Posterior vena cava (tissue), 2 donors: Measurements from ENCODE around the gene DFFB. TPM values are rescaled to one million over a fixed set of nuclear protein-coding genes. Genes with fewer than 3 reads are reported as not detected.
A peak's percentile ranks its signal among the peaks of the same experiment; 100 is the strongest.
"Not testable (repeated sequence)": the region's sequence is repeated elsewhere in the genome, so short reads cannot be mapped to it uniquely, and the experiment has no call there.

ENCODE experiments used
- DNase-seq: peaks from one replicate; pipeline ENCODE4 v3.0.0-alpha.2; 2020; ENCODE audit warnings: low spot score
- intact Hi-C, 2 donors: fragments of 100-400 bp; cut with DNase I; formaldehyde crosslinking; loops; one replicate each; pipeline versions ENCODE4 v1.14.1 to v1.14.2; 2022 to 2023
- total RNA-seq, 2 donors: library from RNA; stranded (reverse); fragmentation: NEBNext Ultra II Directional; extraction: Animal tissue kit (Norgen Biotek cat#: 25700); gene quantifications; one replicate each; pipeline ENCODE4 v1.2.1, GENCODE V29; 2021
- donor health status: DM: yes; HTN: yes; CAD: no.
- donor health status: DM: yes; HTN: yes; CAD: no.

DFFB gene
- total RNA-seq, 2 donors from 2014 or later: 4.8 to 5.2 TPM

GRCh38 chr1:3915551-3916121, 58.4 kb downstream of the DFFB start:
- DNase-seq: peak; percentile 53
- intact Hi-C loops: no loop called here

GRCh38 chr1:3917761-3918160, 60.5 kb downstream of the DFFB start:
- intact Hi-C loops: no loop called here
- DNase-seq: peak; percentile 62

- intact Hi-C loops: not testable (repeated sequence)
Measured at GRCh38 chr1:3918359-3918758, 61.1 kb downstream of the DFFB start.

GRCh38 chr1:3918966-3919611, 61.8 kb downstream of the DFFB start:
- DNase-seq: peak; percentile 46
- intact Hi-C loops: no loop called here

More at GRCh38 chr1:3918359-3918758, 61.1 kb downstream of the DFFB start:
- DNase-seq: not testable (repeated sequence)

GRCh38 chr1:3919706-3920105, 62.4 kb downstream of the DFFB start:
- intact Hi-C loops: no loop called here
- DNase-seq: peak; percentile 51

- peak; percentile 64 for DNase-seq
- intact Hi-C loops: no loop called here
Measured at GRCh38 chr1:3921765-3922164, 64.5 kb downstream of the DFFB start.

GRCh38 chr1:3922201-3922725, 65.0 kb downstream of the DFFB start:
- no peak for DNase-seq
- intact Hi-C loops: no loop called here

GRCh38 chr1:3922851-3923250, 65.6 kb downstream of the DFFB start:
- DNase-seq: no peak
- intact Hi-C loops: no loop called here

- no peak for DNase-seq
- intact Hi-C loops: no loop called here
Measured at GRCh38 chr1:3923378-3924185, 66.3 kb downstream of the DFFB start.

- intact Hi-C loops: no loop called here
- no peak for DNase-seq
Measured at GRCh38 chr1:3924186-3924824, 67.0 kb downstream of the DFFB start.

GRCh38 chr1:3924825-3925220, 67.5 kb downstream of the DFFB start:
- no peak for DNase-seq
- intact Hi-C loops: no loop called here

- intact Hi-C loops: no loop called here
- DNase-seq: no peak
Measured at GRCh38 chr1:3925256-3925655, 68.0 kb downstream of the DFFB start.

- intact Hi-C loops: no loop called here
- no peak for DNase-seq
Measured at GRCh38 chr1:3925762-3926161, 68.5 kb downstream of the DFFB start.

- DNase-seq: no peak
- intact Hi-C loops: no loop called here
Measured at GRCh38 chr1:3926956-3927355, 69.7 kb downstream of the DFFB start.

GRCh38 chr1:3928586-3928985, 71.3 kb downstream of the DFFB start:
- intact Hi-C loops: no loop called here
- DNase-seq: peak; percentile 74

GRCh38 chr1:3929126-3929525, 71.8 kb downstream of the DFFB start:
- no peak for DNase-seq
- intact Hi-C loops: no loop called here

GRCh38 chr1:3930301-3931006, 73.2 kb downstream of the DFFB start:
- intact Hi-C loops: no loop called here
- no peak for DNase-seq

GRCh38 chr1:3931007-3931912, 74.0 kb downstream of the DFFB start:
- no peak for DNase-seq
- intact Hi-C loops: no loop called here
